Lower leg skin (tissue), 4 donors: ENCODE measurements around the gene E2F7. TPM values are rescaled to one million over a fixed set of nuclear protein-coding genes. Genes with fewer than 3 reads are reported as not detected.

ENCODE experiments used
- DNase-seq, 2 donors: peaks; one replicate each; pipeline ENCODE4 v3.0.0-alpha.2; 2019; ENCODE audit warnings: low spot score in 2 of 2
- H3K4me3 ChIP-seq: fragments of 200-600 bp; sonication (generic); 2 replicates; pipeline ENCODE4 v1.5.1; 2017; ENCODE audit warnings: mild to moderate bottlenecking, low read depth; ENCODE audit not compliant: poor library complexity, severe bottlenecking
- CTCF ChIP-seq, 3 donors: fragments of 450-650 bp; IDR thresholded peaks; one replicate each; pipeline ENCODE4 v1.5.1; 2016; ENCODE audit warnings: antibody characterized with exemption in 3 of 3, mild to moderate bottlenecking in 3 of 3, moderate library complexity in 2 of 3
- POLR2A ChIP-seq, 2 donors: fragments of 450-650 bp; IDR thresholded peaks; one replicate each; pipeline ENCODE4 v1.6.1; 2016 to 2017; ENCODE audit warnings: antibody characterized with exemption in 2 of 2, mild to moderate bottlenecking in 1 of 2, moderate library complexity in 1 of 2
- WGBS, 2 donors: methylation state at CpG; one replicate each; pipeline ENCODE4 v1.1.5; 2018; 5-methylcytosine and 5-hydroxymethylcytosine counted together
- intact Hi-C: fragments of 100-400 bp; cut with DNase I; formaldehyde crosslinking; loops from one replicate; pipeline ENCODE4 v1.15.0; 2023; ENCODE audit warnings: low total_unique reads
- total RNA-seq, 4 donors: library from RNA; depleted of rRNA; stranded (reverse); fragments of >200 nt; gene quantifications; one replicate each; pipeline ENCODE4 v1.1.0, GENCODE V29; 2016

E2F7 gene
- total RNA-seq, 4 donors from 2014 or later: 0.71 to 2.0 (median 1.5) TPM

- no peak overlapping the region for H3K4me3 ChIP-seq
- TF ChIP-seq CTCF (IDR thresholded peaks at IDR 0.05): no peak
- whole genome bisulfite sequencing, 2 donors: 74 to 78% methylated on average over 1 of the region's 1 CpG
- intact Hi-C loops: loop anchor here (10.0 kb wide), 1 partner anchor 632 kb away; no protein-coding TSS in a partner anchor
- no peak for DNase-seq
Observed at GRCh38 chr12:77053259-77053658, 12.1 kb downstream of the E2F7 start.

- no peak for DNase-seq
- 28% methylated on average over 4 of the region's 4 CpGs for WGBS, 2 donors
- intact Hi-C loops: loop anchor here (10.0 kb wide), 1 partner anchor 635 kb away; no protein-coding TSS in a partner anchor
- TF ChIP-seq CTCF (IDR thresholded peaks at IDR 0.05) (no peak), POLR2A (IDR thresholded peaks at IDR 0.05) (no peak)
- no peak overlapping the region for H3K4me3 ChIP-seq
Observed at GRCh38 chr12:77049767-77050353, 15.5 kb downstream of the E2F7 start.

- intact Hi-C loops: no loop called here
- TF ChIP-seq CTCF (IDR thresholded peaks at IDR 0.05) (no peak), POLR2A (IDR thresholded peaks at IDR 0.05) (no peak)
- no peak overlapping the region for H3K4me3 ChIP-seq
- WGBS, 2 donors: 67 to 80% methylated on average over 6 of the region's 6 CpGs
- DNase-seq: no peak
Observed at GRCh38 chr12:77047341-77048109, 17.8 kb downstream of the E2F7 start.

- TF ChIP-seq POLR2A (IDR thresholded peaks at IDR 0.05) (no peak), CTCF (IDR thresholded peaks at IDR 0.05) (no peak)
- 96 to 97% methylated on average over 5 of the region's 5 CpGs for WGBS, 2 donors
- intact Hi-C loops: no loop called here
- H3K4me3 ChIP-seq: no peak overlapping the region
- no peak for DNase-seq
Observed at GRCh38 chr12:77046468-77046867, 18.9 kb downstream of the E2F7 start.

GRCh38 chr12:77045183-77045582, 20.2 kb downstream of the E2F7 start:
- DNase-seq: no peak
- no peak for TF ChIP-seq CTCF (IDR thresholded peaks at IDR 0.05)
- no peak for TF ChIP-seq POLR2A (IDR thresholded peaks at IDR 0.05)
- 85 to 90% methylated on average over 6 of the region's 6 CpGs for WGBS, 2 donors
- H3K4me3 ChIP-seq: no peak overlapping the region
- intact Hi-C loops: no loop called here
